ENCODE results near the gene PREX1. TPM values are rescaled to one million over a fixed set of nuclear protein-coding genes. Genes with fewer than 3 reads are reported as not detected.

Gene PREX1
- total RNA-seq, 1 donor from 2014 or later: 20.8 TPM

- no peak for DNase-seq (ENCODE audit: extremely low spot score, unreplicated experiment)
- Mint-ChIP-seq H3K27ac (no peak overlapping the region), H3K36me3 (no peaks in the 10 kb centered on the region), H3K4me1 (ENCODE audit: unreplicated experiment) (peaks cover 7% of the 10 kb centered on the region), H3K9me3 (no peaks in the 10 kb centered on the region), H3K27me3 (peaks cover 5% of the 10 kb centered on the region), H3K4me3 (no peak overlapping the region)
- TF ChIP-seq CTCF (conservative IDR thresholded peaks at IDR 0.05): no peak
Observed at GRCh38 chr20:48651960-48652359, 175.8 kb downstream of the PREX1 start.

- no peak for TF ChIP-seq CTCF (conservative IDR thresholded peaks at IDR 0.05)
- Mint-ChIP-seq H3K27ac (no peak overlapping the region), H3K27me3 (peaks cover 5% of the 10 kb centered on the region), H3K4me1 (ENCODE audit: unreplicated experiment) (peaks cover 7% of the 10 kb centered on the region), H3K9me3 (no peaks in the 10 kb centered on the region), H3K4me3 (no peak overlapping the region), H3K36me3 (no peaks in the 10 kb centered on the region)
- DNase-seq (ENCODE audit: extremely low spot score, unreplicated experiment): no peak
Observed at GRCh38 chr20:48651271-48651670, 176.5 kb downstream of the PREX1 start.

- TF ChIP-seq CTCF (conservative IDR thresholded peaks at IDR 0.05): no peak
- no peak for DNase-seq (ENCODE audit: extremely low spot score, unreplicated experiment)
- Mint-ChIP-seq H3K9me3 (no peaks in the 10 kb centered on the region), H3K4me3 (no peak overlapping the region), H3K27ac (no peak overlapping the region), H3K4me1 (ENCODE audit: unreplicated experiment) (peaks cover 7% of the 10 kb centered on the region), H3K36me3 (no peaks in the 10 kb centered on the region), H3K27me3 (peaks cover 5% of the 10 kb centered on the region)
Observed at GRCh38 chr20:48649868-48650267, 177.9 kb downstream of the PREX1 start.

- Mint-ChIP-seq H3K9me3 (no peaks in the 10 kb centered on the region), H3K27me3 (peaks cover 5% of the 10 kb centered on the region), H3K4me1 (ENCODE audit: unreplicated experiment) (peaks cover 7% of the 10 kb centered on the region), H3K4me3 (no peak overlapping the region), H3K27ac (no peak overlapping the region), H3K36me3 (no peaks in the 10 kb centered on the region)
- no peak for TF ChIP-seq CTCF (conservative IDR thresholded peaks at IDR 0.05)
- no peak for DNase-seq (ENCODE audit: extremely low spot score, unreplicated experiment)
Observed at GRCh38 chr20:48649104-48649626, 178.6 kb downstream of the PREX1 start.

GRCh38 chr20:48648482-48649051 is 179.2 kb downstream of the PREX1 start:
- no peak for DNase-seq (ENCODE audit: extremely low spot score, unreplicated experiment)
- Mint-ChIP-seq H3K4me1 (ENCODE audit: unreplicated experiment) (peaks cover 7% of the 10 kb centered on the region), H3K27me3 (peaks cover 5% of the 10 kb centered on the region), H3K27ac (peak overlapping the region; percentile 17), H3K4me3 (no peak overlapping the region), H3K9me3 (no peaks in the 10 kb centered on the region), H3K36me3 (no peaks in the 10 kb centered on the region)
- TF ChIP-seq CTCF (conservative IDR thresholded peaks at IDR 0.05): no peak

All from type B pancreatic cell (in vitro differentiated cells).